ENCODE measurements around the gene SSC5D. TPM values are rescaled to one million over a fixed set of nuclear protein-coding genes. Genes with fewer than 3 reads are reported as not detected.

The SSC5D gene
- 1 to 10 TPM; 3.5 to 6.0 TPM for total RNA-seq
- polyA plus RNA-seq (ENCODE audit: insufficient read length in 2 of 2): 1 to 10 TPM; 2.3 to 4.7 TPM
- long read RNA-seq, donor 1: 0 reads
- long read RNA-seq, donor 2: 0 reads
- long read RNA-seq, donor 3: 0 reads
- long read RNA-seq, donor 4: 0 reads

GRCh38 chr19:55487924-55488687 is at the start of gene SSC5D:
SSC5D (plus strand) TSS chr19:55488436; CDS start chr19:55488590, 154 bp downstream.
- peak within 1 kb of the TSS; percentile 80 for H3K27ac ChIP-seq (ENCODE audit: low read depth, low read length)
- peaks cover 44% of the 10 kb centered on the region for H3K36me3 ChIP-seq (ENCODE audit: control insufficient read depth, insufficient read depth, low read length)
- peaks cover 56% of the 10 kb centered on the region for H3K4me1 ChIP-seq (ENCODE audit: control insufficient read depth, insufficient read depth, low read length)
- H3K27me3 ChIP-seq (ENCODE audit: control insufficient read depth, insufficient read depth, low read length): peaks cover under 1% of the 10 kb centered on the region
- peak in 1 of 6 donors; percentile 6 for DNase-seq (ENCODE audit: low read depth in 4 of 6, low spot score in 6 of 6)
- H3K4me3 ChIP-seq (ENCODE audit: low read depth, low read length): no peak within 1 kb of the TSS
- H3K9me3 ChIP-seq (ENCODE audit: control insufficient read depth, insufficient read depth, low read length): no peaks in the 10 kb centered on the region
- 11% methylated on average over 7 of the region's 21 CpGs for WGBS (ENCODE audit: insufficient coverage)

DNA sequence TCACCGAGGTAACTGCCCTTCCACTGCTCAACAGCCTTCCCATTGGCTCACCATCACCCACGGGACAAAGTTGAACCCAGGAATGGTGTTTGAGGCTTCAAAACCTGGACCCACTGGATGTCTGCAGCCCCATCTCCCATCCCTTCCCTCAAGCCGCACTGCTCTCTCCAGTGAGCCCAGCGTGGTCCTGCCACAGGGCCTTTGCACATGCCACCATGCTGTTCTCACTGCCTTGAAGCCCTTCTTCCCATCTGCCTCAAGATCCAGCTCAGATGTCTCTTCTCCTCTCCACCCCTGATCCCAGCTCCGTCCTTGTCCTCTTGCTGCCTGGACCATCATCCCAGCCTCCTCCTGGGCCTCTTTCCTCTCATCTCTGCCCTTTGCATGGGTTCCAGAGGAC is 49.2 kb upstream of the SSC5D start:
- DNase-seq (ENCODE audit: low read depth in 4 of 6, low spot score in 6 of 6): no peak
- Histone ChIP-seq H3K27ac (ENCODE audit: low read depth, low read length) (no peak overlapping the region), H3K9me3 (ENCODE audit: control insufficient read depth, insufficient read depth, low read length) (no peaks in the 10 kb centered on the region), H3K27me3 (ENCODE audit: control insufficient read depth, insufficient read depth, low read length) (peaks cover 29% of the 10 kb centered on the region), H3K4me3 (ENCODE audit: low read depth, low read length) (no peak overlapping the region), H3K36me3 (ENCODE audit: control insufficient read depth, insufficient read depth, low read length) (peaks cover 60% of the 10 kb centered on the region), H3K4me1 (ENCODE audit: control insufficient read depth, insufficient read depth, low read length) (peaks cover 37% of the 10 kb centered on the region)
- 73% methylated on average over 5 of the region's 5 CpGs for WGBS (ENCODE audit: insufficient coverage)

DNA sequence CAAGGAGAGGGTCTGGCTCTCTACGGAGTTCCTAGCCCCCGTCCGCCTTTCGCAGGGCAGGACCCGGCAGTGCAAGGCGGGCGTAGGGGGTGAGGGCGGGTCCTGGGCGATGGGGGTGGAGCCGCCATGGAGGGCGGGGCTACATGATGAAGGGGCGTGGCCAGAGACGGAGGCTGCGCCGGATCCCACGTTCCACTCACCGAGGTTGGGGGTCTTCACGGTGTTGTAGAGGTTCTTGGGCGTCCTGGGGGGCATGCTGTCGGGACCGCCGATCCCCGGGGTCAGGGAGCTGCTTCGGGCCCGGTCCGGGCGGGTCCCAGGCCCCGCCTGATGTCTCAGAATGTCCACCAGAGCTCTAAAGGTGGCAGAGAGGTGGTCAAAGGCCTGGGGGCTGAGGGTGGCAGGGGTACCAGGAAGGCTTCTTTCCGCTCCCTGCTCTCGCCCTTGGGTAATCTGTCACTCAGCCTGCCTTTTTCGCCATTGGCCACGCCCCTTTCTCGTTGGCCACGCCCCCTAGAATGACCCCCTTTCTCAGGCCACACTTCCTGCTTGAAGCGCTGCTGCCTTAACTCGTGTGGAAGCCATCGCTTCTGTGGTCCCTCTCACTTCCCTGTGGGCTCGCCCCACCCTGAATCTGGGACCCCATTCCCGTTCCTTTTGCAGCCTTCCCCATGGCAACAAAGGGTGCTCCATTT is 47.7 kb upstream of the SSC5D start:
- Histone ChIP-seq H3K4me3 (ENCODE audit: low read depth, low read length) (no peak overlapping the region), H3K36me3 (ENCODE audit: control insufficient read depth, insufficient read depth, low read length) (peaks cover 48% of the 10 kb centered on the region), H3K9me3 (ENCODE audit: control insufficient read depth, insufficient read depth, low read length) (no peaks in the 10 kb centered on the region), H3K4me1 (ENCODE audit: control insufficient read depth, insufficient read depth, low read length) (peaks cover 47% of the 10 kb centered on the region), H3K27me3 (ENCODE audit: control insufficient read depth, insufficient read depth, low read length) (peaks cover 40% of the 10 kb centered on the region), H3K27ac (ENCODE audit: low read depth, low read length) (no peak overlapping the region)
- WGBS (ENCODE audit: insufficient coverage): 16% methylated on average over 38 of the region's 39 CpGs
- DNase-seq (ENCODE audit: low read depth in 4 of 6, low spot score in 6 of 6): no peak

DNA sequence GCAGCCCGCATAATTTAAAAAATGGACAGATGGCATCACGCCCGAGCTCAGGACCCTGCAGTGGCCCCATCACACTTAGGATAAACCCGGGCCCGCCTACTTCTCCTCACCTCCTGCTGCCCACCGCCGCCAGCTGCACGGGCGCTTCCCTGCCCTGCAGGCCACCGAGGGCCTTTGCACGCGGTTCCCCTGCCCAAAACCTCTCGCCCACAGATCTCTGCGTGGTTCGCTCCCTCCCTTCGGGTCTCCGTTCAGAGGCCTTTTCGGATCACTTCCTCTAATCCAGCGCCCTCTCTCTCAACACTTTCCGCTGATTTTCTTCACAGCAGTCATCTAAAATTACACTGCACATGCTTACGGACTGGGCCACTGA is 46.9 kb upstream of the SSC5D start:
- Histone ChIP-seq H3K9me3 (ENCODE audit: control insufficient read depth, insufficient read depth, low read length) (no peaks in the 10 kb centered on the region), H3K4me3 (ENCODE audit: low read depth, low read length) (no peak overlapping the region), H3K36me3 (ENCODE audit: control insufficient read depth, insufficient read depth, low read length) (peaks cover 48% of the 10 kb centered on the region), H3K27ac (ENCODE audit: low read depth, low read length) (no peak overlapping the region), H3K27me3 (ENCODE audit: control insufficient read depth, insufficient read depth, low read length) (peaks cover 40% of the 10 kb centered on the region), H3K4me1 (ENCODE audit: control insufficient read depth, insufficient read depth, low read length) (peaks cover 47% of the 10 kb centered on the region)
- DNase-seq (ENCODE audit: low read depth in 4 of 6, low spot score in 6 of 6): no peak
- WGBS (ENCODE audit: insufficient coverage): 17% methylated on average over 20 of the region's 21 CpGs

GRCh38 chr19:55441692-55442321 is 46.4 kb upstream of the SSC5D start:
- Histone ChIP-seq H3K4me1 (ENCODE audit: control insufficient read depth, insufficient read depth, low read length) (peaks cover 48% of the 10 kb centered on the region), H3K27me3 (ENCODE audit: control insufficient read depth, insufficient read depth, low read length) (peaks cover 40% of the 10 kb centered on the region), H3K36me3 (ENCODE audit: control insufficient read depth, insufficient read depth, low read length) (peaks cover 46% of the 10 kb centered on the region), H3K4me3 (ENCODE audit: low read depth, low read length) (no peak overlapping the region), H3K27ac (ENCODE audit: low read depth, low read length) (no peak overlapping the region), H3K9me3 (ENCODE audit: control insufficient read depth, insufficient read depth, low read length) (no peaks in the 10 kb centered on the region)
- no peak for DNase-seq (ENCODE audit: low read depth in 4 of 6, low spot score in 6 of 6)
- 18% methylated on average over 27 of the region's 39 CpGs for WGBS (ENCODE audit: insufficient coverage)

GRCh38 chr19:55442372-55442961 is 45.8 kb upstream of the SSC5D start:
- Histone ChIP-seq H3K27me3 (ENCODE audit: control insufficient read depth, insufficient read depth, low read length) (peaks cover 40% of the 10 kb centered on the region), H3K9me3 (ENCODE audit: control insufficient read depth, insufficient read depth, low read length) (no peaks in the 10 kb centered on the region), H3K36me3 (ENCODE audit: control insufficient read depth, insufficient read depth, low read length) (peaks cover 39% of the 10 kb centered on the region), H3K27ac (ENCODE audit: low read depth, low read length) (no peak overlapping the region), H3K4me1 (ENCODE audit: control insufficient read depth, insufficient read depth, low read length) (peaks cover 53% of the 10 kb centered on the region), H3K4me3 (ENCODE audit: low read depth, low read length) (no peak overlapping the region)
- WGBS (ENCODE audit: insufficient coverage): 2% methylated on average over 71 of the region's 72 CpGs
- peak in 1 of 6 donors; percentile 30 for DNase-seq (ENCODE audit: low read depth in 4 of 6, low spot score in 6 of 6)

DNA sequence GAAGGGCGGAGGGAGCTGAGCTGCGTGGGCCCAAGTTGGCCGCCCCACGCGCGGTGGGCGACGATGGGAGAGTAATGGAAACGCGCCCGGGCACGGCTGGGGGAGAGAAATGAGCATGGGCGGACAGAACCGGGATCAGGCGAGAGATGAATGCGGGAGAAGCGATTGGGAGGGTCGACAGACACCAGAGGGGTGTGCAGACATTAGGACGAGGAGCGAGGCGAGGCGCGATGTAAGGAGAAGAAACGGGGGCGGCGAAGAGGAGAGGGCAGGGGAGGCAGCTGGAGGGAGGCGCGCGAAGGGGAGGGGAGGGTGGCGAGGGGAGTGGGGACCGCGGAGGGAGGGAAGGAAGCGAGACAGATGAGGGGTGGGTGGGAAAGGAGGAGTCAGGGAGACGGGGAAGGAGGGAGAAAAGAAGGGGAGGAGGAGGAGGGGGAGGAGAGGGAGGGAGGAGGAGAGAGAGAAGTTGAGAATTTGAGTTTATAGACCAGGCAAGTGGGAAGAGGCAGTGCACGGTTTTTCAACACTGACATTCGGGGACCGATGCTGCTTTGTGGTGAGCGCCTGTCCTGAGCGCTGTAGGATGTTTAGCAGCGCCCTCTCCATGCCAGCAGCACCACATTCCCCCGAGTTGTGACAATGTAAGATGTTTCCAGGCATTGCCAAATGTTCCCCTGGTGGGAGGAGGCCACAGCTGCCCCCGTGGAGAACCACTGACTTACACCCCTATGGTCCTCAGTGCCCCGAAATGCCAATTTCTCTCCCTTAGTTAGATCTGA is 45.0 kb upstream of the SSC5D start, which contains the start of gene SHISA7:
Gene SHISA7 (minus strand): TSS at position 256 of the 779 bp plus-strand sequence. CDS start 437 bp downstream, outside the sequence.
- Histone ChIP-seq H3K27ac (ENCODE audit: low read depth, low read length) (no peak within 1 kb of the TSS), H3K27me3 (ENCODE audit: control insufficient read depth, insufficient read depth, low read length) (peaks cover 40% of the 10 kb centered on the region), H3K9me3 (ENCODE audit: control insufficient read depth, insufficient read depth, low read length) (no peaks in the 10 kb centered on the region), H3K4me1 (ENCODE audit: control insufficient read depth, insufficient read depth, low read length) (peaks cover 58% of the 10 kb centered on the region), H3K36me3 (ENCODE audit: control insufficient read depth, insufficient read depth, low read length) (peaks cover 31% of the 10 kb centered on the region), H3K4me3 (ENCODE audit: low read depth, low read length) (no peak within 1 kb of the TSS)
- peak in 2 of 6 donors; percentile 68 to 71 for DNase-seq (ENCODE audit: low read depth in 4 of 6, low spot score in 6 of 6)
- WGBS (ENCODE audit: insufficient coverage): 5% methylated on average over 38 of the region's 43 CpGs

DNA sequence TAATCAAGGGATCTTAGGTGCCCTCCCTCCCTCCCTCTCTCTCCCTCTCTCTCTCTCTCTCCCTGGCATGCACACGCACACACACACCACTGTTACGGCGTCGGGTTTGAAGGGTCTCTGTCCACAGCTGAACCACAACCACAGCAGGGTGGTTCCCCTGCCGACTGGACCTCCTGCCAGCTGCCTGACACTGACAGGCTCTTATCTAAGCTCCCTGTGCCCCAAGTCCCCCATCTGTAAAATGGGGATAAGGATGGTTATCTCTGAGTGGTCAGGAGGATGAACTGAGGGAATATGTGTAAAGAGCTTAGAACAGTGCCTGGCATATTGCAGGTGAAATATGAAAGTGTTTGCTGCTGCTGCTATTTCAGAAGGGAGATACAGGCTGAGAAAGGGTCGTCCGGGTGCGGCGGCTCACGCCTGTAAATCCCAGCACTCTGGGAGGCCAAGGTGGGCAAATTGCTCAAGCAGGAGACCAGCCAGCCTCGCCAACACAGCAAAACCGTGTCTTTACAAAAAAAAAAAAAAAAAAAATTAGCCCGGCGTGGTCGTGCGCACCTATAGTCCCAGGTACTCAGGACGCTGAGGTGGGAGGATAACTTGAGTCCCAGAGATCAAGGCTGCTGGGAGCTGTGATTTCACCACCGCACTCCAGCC is 44.3 kb upstream of the SSC5D start:
- Histone ChIP-seq H3K27me3 (ENCODE audit: control insufficient read depth, insufficient read depth, low read length) (peaks cover 40% of the 10 kb centered on the region), H3K27ac (ENCODE audit: low read depth, low read length) (no peak overlapping the region), H3K36me3 (ENCODE audit: control insufficient read depth, insufficient read depth, low read length) (peaks cover 27% of the 10 kb centered on the region), H3K4me3 (ENCODE audit: low read depth, low read length) (no peak overlapping the region), H3K4me1 (ENCODE audit: control insufficient read depth, insufficient read depth, low read length) (peaks cover 64% of the 10 kb centered on the region), H3K9me3 (ENCODE audit: control insufficient read depth, insufficient read depth, low read length) (no peaks in the 10 kb centered on the region)
- WGBS (ENCODE audit: insufficient coverage): 51% methylated on average over 12 of the region's 18 CpGs
- DNase-seq (ENCODE audit: low read depth in 4 of 6, low spot score in 6 of 6): no peak

Data from spinal cord (tissue), 10 donors.